Tibial artery (tissue), 4 donors: ENCODE data around the gene IRF3.
"Not testable (repeated sequence)": the region's sequence is repeated elsewhere in the genome, so short reads cannot be mapped to it uniquely, and the experiment has no call there.

ENCODE experiments used
- DNase-seq, 2 donors: peaks; one replicate each; pipeline ENCODE4 v3.0.0-alpha.2; 2019
- H3K27ac ChIP-seq, 2 donors: fragments of 200-600 bp; sonication (generic) in 1 of 2; 1 replicate in 1 of 2; 2 replicates in 1 of 2; pipeline ENCODE4 v1.5.1; 2018 to 2019; ENCODE audit warnings: mild to moderate bottlenecking in 1 of 2
- H3K27me3 ChIP-seq, 2 donors: fragments of 200-600 bp; sonication (generic) in 1 of 2; one replicate each; pipeline versions ENCODE4 v1.5.1 to v1.6.0; 2016 to 2019
- H3K36me3 ChIP-seq, 3 donors: fragments of 200-600 bp; sonication (generic) in 2 of 3; one replicate each; pipeline ENCODE4 v1.5.1; 2016 to 2019; ENCODE audit warnings: mild to moderate bottlenecking in 2 of 3
- H3K4me1 ChIP-seq, 4 donors: fragments of 200-600 bp; sonication (generic) in 2 of 4; 1 replicate in 3 of 4; 2 replicates in 1 of 4; pipeline ENCODE4 v1.5.1; 2016 to 2019
- H3K4me3 ChIP-seq, 2 donors: fragments of 200-600 bp; sonication (generic) in 1 of 2; 1 replicate in 1 of 2; 2 replicates in 1 of 2; pipeline ENCODE4 v1.5.1; 2018 to 2019; ENCODE audit warnings: mild to moderate bottlenecking in 2 of 2
- H3K9me3 ChIP-seq, 3 donors: fragments of 200-600 bp; sonication (generic) in 1 of 3; one replicate each; pipeline ENCODE4 v1.5.1; 2016 to 2019
- intact Hi-C: fragments of 100-400 bp; cut with DNase I; formaldehyde crosslinking; loops from one replicate; pipeline ENCODE4 v1.15.0; 2023; ENCODE audit warnings: low total_unique reads
- TF ChIP-seq, protein P1 (sequence below), 2 experiments: fragments of 200-600 bp in 1 of 2; fragments of 450-650 bp in 1 of 2; IDR thresholded peaks; one replicate each; pipeline ENCODE4 v1.5.1; 2017 to 2019; ENCODE audit warnings: antibody characterized with exemption in 2 of 2, mild to moderate bottlenecking in 1 of 2, moderate library complexity in 1 of 2

The IRF3 gene

DNA sequence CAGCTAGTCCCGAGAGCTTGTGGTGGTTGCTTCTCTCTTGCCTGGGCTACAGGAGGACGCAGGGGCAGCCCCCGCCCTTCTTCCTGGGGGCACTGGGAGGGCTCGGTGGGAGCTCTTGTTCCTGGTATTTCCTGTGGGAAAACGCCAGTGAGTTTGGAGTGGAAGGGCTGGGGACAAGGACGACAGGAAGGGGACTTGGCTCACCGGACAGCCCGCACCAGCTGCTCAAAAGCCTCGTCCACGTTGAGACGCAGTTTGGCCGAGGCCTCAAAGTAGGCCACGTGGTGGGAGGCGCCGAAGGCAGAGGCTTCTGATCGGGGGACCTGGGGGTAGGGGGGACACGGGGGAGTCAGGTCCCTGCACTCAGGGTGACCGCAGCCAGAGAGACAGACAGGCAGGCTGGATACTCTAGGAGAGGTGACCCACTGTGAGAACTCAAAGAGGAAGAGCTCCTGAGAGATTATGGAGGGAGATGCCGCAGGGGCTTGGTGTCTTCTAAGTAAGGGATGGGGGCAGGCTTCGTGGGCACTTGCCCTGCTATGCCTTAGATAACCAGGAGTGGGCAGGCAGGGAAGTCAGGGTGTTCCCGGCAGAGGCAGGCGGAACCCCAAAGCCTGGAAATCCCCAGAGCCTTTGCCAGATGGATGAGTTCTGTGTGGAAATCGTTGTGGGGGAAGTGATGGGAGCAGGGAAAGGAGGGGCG is 30.0 kb downstream of the IRF3 start:
- TF ChIP-seq, protein P1, sequence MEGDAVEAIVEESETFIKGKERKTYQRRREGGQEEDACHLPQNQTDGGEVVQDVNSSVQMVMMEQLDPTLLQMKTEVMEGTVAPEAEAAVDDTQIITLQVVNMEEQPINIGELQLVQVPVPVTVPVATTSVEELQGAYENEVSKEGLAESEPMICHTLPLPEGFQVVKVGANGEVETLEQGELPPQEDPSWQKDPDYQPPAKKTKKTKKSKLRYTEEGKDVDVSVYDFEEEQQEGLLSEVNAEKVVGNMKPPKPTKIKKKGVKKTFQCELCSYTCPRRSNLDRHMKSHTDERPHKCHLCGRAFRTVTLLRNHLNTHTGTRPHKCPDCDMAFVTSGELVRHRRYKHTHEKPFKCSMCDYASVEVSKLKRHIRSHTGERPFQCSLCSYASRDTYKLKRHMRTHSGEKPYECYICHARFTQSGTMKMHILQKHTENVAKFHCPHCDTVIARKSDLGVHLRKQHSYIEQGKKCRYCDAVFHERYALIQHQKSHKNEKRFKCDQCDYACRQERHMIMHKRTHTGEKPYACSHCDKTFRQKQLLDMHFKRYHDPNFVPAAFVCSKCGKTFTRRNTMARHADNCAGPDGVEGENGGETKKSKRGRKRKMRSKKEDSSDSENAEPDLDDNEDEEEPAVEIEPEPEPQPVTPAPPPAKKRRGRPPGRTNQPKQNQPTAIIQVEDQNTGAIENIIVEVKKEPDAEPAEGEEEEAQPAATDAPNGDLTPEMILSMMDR (IDR thresholded peaks at IDR 0.05): no peak
- DNase-seq: no peak

DNA sequence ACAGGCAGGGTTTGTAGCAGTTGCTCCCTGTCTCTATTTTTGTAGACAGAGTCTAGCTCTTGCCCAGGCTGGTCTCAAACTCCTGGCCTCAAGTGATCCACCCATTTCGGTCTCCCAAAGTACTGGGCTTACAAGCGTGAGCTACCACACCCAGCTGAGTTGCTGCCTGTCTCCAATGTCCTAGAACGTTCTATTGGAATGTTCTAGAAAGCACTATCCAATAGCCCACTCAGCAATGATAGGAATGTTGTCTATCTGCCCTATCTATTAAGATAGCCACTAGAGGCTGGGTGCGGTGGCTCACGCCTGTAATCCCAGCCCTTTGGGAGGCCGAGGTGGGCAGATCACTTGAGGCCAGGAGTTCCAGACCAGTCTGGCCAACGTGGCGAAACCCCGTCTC is 32.4 kb downstream of the IRF3 start:
- peaks cover 0 to 40% (median 20%) of the 10 kb centered on the region in 4 donors for H3K4me1 ChIP-seq
- H3K27ac ChIP-seq, H3K9me3 ChIP-seq, H3K4me3 ChIP-seq, H3K27me3 ChIP-seq, DNase-seq, intact Hi-C loops: not testable (repeated sequence)
- peaks cover 12 to 25% (median 22%) of the 10 kb centered on the region in 3 donors for H3K36me3 ChIP-seq

More for the DNA sequence above, 30.0 kb downstream of the IRF3 start:
- Histone ChIP-seq H3K4me1 (peaks cover 0 to 42% (median 19%) of the 10 kb centered on the region in 4 donors), H3K9me3 (no peaks in the 10 kb centered on the region), H3K4me3 (no peak overlapping the region), H3K27me3 (no peaks in the 10 kb centered on the region), H3K36me3 (peaks cover 12 to 25% (median 22%) of the 10 kb centered on the region in 3 donors), H3K27ac (no peak overlapping the region)
- intact Hi-C loops: loop anchor here (2.0 kb wide), 1 partner anchor 43 kb away; no protein-coding TSS in a partner anchor

DNA sequence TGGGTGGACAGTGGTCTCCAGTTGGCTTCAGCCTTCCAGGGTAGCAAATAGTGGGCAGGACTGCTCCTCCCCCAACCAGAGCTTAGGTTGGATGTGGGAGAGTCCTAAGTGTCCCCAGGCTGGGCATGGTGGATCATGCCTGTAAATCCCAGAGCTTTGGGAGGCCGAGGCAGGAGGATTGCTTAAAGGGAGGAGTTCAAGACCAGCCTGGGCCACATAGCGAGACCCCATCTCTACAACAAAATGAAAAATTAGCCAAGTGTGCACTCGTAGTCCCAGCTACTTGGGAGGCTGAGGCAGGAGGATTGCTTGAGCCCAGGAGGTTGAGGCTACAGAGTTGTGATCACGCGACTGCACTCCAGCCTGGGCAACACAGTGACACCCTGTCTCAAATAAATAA is 33.1 kb downstream of the IRF3 start:
- intact Hi-C loops: no loop called here
- H3K27me3 ChIP-seq: no peaks in the 10 kb centered on the region

DNA sequence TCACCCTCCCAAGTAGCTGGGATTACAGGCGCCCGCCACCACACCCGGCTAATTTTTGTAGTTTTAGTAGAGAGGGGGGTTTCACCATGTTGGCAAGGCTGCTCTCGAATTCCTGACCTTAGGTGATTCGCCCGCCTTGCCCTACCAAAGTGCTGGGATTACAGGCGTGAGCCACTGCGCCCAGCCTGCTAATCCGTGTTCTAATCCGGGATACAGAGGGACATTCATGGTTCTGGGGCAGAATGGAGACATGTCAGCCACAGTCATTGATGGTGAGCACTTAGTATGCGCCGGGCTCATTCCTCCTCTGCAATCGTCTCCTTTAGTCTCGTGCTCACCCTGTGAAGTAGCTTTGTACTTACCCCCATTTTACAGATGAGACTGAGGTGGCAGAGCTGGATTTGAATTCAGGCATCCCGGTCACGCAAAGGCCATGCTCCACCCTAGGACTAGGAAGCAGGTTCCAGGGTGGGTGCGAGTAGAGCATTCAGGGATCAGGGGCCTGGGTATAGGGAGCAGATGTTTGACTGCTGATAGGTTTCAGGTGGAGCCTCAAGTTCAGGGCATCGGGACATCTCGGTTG is 34.0 kb downstream of the IRF3 start:
- TF ChIP-seq, protein P1 (IDR thresholded peaks at IDR 0.05): no peak
- Histone ChIP-seq H3K9me3 (no peaks in the 10 kb centered on the region), H3K4me3 (no peak overlapping the region), H3K4me1 (peaks cover 0 to 26% (median 12%) of the 10 kb centered on the region in 4 donors), H3K27ac (no peak overlapping the region), H3K27me3 (no peaks in the 10 kb centered on the region), H3K36me3 (peaks cover 10 to 36% (median 27%) of the 10 kb centered on the region in 3 donors)
- intact Hi-C loops: no loop called here
- DNase-seq: no peak

More for the DNA sequence above, 33.1 kb downstream of the IRF3 start:
- no peak overlapping the region for H3K27ac ChIP-seq
- peaks cover 0 to 33% (median 18%) of the 10 kb centered on the region in 4 donors for H3K4me1 ChIP-seq
- TF ChIP-seq, protein P1 (IDR thresholded peaks at IDR 0.05): no peak
- peaks cover 12 to 30% (median 22%) of the 10 kb centered on the region in 3 donors for H3K36me3 ChIP-seq
- no peak for DNase-seq
- H3K4me3 ChIP-seq: no peak overlapping the region
- H3K9me3 ChIP-seq: no peaks in the 10 kb centered on the region

DNA sequence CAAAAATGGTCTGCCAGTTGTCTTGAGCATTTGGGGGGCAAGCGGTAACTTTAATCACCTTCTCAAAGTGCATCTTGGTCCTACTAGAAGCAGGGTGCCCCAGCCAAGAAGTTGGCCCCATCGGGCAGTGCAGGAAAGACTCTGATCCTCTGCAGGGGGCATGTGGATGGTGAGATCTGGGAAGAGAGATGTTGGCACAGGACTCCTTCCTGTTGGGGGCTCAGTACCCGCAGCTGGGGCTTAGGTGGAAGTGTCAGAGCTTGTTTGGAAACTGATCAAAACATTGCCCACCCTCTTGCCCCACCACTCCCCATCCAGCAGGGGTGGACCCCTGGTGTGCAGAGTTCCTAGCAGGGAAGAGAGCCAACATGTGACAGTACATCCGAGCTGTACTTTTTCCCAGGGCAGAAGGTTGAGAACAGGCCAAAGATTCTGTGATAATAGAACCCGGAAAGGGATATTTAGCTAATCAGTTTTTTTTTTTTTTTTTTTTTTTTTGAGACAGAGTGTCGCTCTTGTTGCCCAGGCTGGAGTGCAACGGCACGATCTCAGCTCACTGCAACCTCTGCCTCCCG is 34.6 kb downstream of the IRF3 start:
- Histone ChIP-seq H3K27ac (peak overlapping the region; percentile 3 to 31), H3K36me3 (peaks cover 6 to 36% (median 27%) of the 10 kb centered on the region in 3 donors), H3K27me3 (no peaks in the 10 kb centered on the region), H3K4me1 (peaks cover 0 to 22% (median 11%) of the 10 kb centered on the region in 4 donors), H3K9me3 (no peaks in the 10 kb centered on the region), H3K4me3 (no peak overlapping the region)
- no peak for DNase-seq
- TF ChIP-seq, protein P1 (IDR thresholded peaks at IDR 0.05): no peak
- intact Hi-C loops: no loop called here

DNA sequence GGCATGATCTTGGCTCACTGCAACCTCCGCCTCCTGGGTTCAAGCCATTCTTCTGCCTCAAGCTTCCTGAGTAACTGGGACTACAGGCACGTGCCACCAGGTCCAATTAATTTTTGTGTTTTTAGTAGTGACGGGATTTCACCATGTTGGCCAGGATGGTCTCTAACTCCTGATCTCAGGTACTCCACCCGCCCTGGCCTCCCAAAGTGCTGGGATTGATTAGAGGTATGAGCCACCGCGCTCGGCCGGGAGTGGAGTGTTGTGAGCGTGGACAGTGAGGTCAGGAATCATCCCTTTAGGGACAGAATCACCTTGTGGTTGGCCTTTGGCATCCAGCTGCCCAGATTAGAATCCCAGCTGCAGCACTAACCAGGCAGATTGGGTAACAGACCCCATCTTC is 36.0 kb downstream of the IRF3 start:
- Histone ChIP-seq H3K4me3 (no peak overlapping the region), H3K27me3 (no peaks in the 10 kb centered on the region), H3K27ac (peak overlapping the region in 1 of 2 donors; percentile 18), H3K36me3 (peaks cover 0 to 36% (median 27%) of the 10 kb centered on the region in 3 donors), H3K4me1 (peaks cover 0 to 22% (median 9%) of the 10 kb centered on the region in 4 donors), H3K9me3 (no peaks in the 10 kb centered on the region)
- intact Hi-C loops: no loop called here
- no peak for DNase-seq
- TF ChIP-seq, protein P1 (IDR thresholded peaks at IDR 0.05): no peak
